ENCODE results near the gene DAPK3.
"Not testable (repeated sequence)": the region's sequence is repeated elsewhere in the genome, so short reads cannot be mapped to it uniquely, and the experiment has no call there.

Gene DAPK3

GRCh38 chr19:3952755-3953276 is 18.1 kb downstream of the DAPK3 start:
- DNase-seq: not testable (repeated sequence)

DNA sequence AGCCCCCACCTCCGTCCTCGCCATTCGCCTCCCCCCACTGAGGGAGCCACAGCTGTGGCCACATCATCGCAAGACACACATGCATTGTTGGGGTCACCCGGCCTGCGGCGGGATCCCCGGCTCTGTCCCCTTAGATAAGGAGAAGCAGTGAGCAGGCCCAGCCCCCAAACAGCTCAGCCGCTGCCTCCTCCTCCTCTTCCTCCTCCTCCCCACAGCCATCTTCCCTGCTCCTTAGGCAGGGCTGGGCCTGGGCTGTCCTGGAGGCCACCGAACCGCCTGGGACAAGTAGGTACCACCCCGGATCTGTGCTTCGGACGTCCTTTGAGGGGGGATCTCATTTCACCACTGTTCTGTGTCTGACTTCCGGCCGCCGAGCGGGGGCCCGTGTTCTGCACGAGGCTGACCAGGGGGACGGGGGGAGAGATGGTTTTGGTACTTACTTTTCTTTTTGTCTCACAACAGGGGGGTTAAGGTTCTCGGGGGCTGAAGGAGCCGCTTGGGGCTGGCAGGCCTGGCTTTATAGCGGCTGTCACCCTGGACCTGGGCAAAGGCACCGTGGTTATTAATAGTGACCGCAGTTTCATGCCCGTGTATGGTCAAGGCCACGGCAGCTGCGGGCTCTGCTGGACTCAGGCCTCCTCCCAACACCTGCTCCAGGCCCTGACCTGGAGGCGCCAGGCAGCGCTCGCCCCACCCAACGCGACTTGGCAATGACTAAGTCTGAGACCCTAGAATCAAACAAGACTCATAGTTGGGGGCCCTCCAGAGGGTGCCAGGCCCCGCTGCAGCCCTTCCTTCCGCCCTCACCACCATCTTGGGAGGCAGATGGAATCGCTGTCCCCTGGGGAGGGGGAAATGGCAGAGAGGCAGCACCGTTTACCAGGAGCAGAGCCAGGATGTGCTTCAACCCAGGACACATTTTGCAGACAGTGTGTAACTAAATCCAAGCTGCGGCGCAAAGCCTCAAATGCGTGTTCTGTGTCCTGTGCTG is 19.7 kb downstream of the DAPK3 start:
- no peak for DNase-seq

DNA sequence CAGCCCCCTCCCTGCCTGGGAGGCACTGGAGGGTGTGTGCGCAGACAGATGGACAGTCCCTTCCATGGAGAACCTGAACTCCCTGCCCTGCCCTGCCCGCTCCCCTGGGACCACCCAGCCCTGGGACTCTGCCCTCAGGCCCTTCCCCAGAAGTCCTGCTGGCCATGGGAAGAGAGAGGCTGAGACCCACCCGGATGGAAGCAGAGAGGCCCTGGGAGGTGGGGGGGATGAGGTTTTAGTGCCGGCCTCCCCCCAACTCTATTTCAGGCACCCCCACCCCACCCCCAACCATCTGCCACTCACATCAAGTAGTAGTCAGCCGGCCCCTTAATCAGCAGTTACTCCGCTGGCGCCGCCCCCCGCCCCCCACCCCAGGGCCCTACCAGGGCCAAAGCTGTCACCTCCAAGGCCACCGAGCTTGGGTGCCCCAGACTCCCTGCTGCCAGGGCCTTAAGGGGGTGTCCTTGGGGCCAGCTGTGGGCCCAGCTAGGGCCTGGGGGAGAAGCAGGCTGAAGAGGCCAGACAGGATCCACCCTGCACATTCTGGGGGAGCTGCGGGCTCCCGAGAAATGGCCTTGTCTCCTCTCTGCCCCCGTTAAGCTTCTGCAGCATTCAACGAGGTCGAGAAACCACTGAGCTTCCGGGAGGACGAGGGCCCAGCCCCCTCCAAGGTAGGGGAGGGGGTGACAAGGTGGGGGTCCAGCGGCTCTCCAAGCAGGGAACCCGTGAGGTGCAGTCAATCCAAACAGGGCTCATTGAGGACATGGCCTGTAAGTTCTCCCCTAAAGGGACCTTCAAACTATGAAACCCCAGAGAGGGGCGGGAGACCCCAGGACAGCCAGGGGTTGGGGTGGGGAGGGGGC is 20.7 kb downstream of the DAPK3 start:
- DNase-seq: no peak

- no peak for DNase-seq
Observed at GRCh38 chr19:3949294-3949693, 21.6 kb downstream of the DAPK3 start.

- DNase-seq: not testable (repeated sequence)
Observed at GRCh38 chr19:3947316-3947933, 23.5 kb downstream of the DAPK3 start.

- DNase-seq: no peak
Observed at GRCh38 chr19:3945838-3946237, 25.1 kb downstream of the DAPK3 start.

DNA sequence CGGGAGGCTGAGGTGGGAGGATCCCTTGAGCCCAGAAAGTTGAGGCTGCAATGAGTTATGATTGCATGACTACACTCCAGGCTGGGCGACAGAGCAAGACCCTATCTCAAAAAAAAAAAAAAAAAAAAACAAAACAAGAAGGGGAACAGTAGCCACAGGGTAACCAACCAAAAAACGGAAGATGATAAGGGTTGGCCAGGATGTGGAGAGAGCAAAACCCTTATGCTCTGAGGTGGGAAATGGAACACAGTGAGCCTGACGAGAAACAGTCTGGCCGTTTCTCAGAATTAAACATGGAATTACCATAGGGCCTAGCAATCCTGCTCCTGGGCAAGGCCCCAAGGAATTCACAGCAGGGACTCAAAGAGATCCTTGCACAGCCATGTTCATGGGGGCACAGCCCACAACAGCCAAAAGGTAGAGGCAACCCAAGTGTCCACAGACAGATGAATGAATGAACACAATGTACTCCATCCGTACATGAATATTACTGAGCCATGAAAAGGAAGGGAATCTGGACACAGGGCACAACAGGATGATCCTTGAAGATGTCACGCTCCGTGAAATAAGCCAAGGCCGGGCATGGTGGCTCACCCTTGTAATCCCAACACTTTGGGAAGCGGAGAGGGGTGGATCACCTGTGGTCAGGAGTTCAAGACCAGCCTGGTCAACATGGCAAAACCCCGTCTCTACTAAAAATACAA is 26.7 kb downstream of the DAPK3 start:
- no peak for DNase-seq

DNA sequence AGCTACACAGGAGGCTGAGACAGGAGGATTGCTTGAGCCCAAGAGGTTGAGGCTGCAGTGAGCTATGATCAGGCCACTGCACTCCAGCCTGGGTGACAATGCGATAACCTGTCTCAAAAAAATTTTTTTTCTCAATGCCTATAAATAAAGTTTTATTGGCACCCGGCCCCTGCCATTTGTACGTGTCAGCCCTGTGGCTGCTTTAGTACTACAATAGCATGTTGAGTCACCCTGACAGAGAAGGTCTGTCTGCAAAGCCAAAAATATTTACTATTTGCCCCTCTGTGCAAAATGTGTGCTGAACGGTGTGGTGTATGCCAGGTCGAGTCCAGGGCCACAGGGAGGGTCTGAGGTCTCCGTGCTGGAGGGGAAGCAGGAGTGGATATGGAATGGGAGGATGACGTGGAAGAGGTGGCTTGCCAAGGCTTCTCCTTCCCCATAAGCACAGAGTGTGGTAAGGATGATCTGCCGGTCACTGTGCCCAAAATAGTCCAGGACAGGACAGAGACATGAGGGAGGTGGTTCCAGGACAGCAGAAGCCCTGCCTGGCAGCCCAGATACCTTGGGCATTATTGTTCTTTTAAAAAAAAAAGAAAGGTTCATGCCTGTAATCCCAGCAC is 28.0 kb downstream of the DAPK3 start:
- no peak for DNase-seq

DNA sequence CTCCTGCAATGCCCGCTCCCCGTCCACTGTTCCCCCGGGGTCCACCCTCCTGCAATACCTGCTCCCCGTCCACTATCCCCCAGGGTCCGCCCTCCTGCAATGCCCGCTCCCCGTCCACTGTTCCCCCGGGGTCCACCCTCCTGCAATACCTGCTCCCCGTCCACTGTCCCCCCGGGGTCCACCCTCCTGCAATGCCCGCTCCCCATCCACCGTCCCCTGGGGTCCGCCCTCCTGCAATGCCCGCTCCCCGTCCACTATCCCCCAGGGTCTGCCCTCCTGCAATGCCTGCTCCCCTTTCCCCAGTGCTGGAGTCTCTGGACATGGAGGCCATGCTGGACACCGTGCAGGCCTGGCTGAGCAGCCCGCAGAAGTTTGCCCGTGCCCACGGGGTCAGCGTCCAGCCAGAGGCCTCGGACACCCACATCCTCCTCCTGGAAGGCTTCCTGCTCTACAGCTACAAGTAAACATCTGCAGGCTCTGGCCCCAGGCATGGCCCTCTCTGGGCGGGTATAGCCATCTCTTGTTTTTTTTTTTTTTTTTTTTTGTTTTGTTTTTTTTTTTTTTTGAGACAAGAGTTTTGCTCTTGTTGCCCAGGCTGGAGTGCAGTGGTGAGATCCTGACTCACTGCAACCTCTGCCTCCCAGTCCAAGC is 32.5 kb downstream of the DAPK3 start:
- not testable (repeated sequence) for DNase-seq

DNA sequence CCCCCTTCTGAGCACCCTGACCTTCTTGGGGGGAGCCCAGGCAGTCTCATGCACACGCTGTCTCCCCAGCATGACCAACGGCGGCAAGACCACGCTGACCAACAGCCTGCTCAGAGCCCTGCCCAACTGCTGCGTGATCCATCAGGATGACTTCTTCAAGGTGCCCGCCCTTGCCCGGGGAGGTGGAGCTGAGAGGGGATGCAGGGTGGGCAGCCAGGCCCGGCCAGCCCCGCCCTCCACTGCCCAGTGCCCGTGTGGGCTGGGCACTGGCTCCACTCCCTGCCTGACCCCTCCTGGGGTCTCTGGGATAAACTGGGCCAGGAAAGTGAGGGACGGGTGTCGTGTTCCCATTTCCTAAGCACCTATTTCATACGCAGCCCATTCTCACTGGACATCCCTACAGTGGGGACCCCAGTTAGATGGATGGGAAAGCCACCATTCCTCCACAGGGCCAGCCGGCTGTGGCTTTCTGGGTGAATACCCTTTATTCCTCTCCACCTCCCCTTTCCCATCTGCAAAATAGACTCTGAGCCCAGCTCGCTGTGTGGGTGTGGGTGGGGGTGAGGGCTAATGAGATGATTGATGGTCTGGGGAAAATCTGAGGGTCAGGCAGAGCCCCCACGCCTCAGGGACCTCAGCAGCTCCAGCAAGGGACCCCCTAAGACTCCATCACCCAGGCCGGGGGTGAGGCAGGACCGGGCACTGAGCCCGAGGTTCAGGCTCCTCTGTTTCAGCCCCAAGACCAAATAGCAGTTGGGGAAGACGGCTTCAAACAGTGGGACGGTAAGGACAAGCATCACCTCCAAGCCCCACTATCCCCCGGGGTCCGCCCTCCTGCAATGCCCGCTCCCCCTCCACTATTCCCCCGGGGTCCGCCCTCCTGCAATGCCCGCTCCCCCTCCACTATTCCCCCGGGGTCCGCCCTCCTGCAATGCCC is 34.1 kb downstream of the DAPK3 start:
- DNase-seq: no peak

DNA sequence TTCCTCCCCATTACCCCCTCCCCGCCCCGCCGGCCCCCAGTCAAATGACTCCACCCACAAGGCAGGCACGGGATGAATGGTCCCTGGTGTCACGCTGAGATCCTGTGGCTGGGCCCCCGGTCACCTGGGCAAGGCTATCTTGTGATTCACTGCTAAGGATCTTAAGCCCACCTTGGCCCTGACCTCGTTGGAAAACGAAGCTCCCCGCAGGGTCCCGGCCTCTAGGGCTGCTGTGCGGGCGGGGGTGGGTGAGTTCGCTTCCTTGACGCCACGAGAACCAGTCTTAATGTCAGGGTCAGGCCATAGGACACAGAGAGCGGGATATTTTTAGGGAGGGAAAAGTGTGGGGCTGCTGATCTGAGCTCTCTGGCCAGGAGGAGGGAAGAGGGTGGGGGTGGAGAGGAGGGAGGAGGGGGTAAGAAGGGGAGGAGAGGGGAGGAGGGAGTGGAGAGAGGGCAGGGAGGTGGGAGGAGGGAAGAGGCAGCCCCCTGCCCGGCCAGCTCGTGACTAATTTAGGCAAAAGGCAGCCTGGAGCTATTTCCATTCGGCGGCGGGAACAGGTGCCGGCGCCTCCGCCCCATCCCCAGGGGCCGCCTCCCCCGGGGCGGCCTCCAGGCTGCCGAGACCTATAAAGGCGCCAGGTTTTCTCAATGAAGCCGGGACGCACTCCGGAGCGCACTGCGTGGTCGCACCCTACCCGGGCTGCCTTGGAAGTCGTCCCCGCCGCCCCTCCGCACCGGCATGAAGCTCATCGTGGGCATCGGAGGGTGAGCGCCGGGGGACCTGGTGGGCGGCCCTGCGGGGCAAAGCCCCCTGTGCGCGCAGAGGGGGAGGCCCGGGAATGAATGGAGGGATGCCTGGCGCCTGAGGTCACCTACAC is 37.7 kb downstream of the DAPK3 start, which contains the start of gene NMRK2:
Gene NMRK2, plus strand, starts transcription at position 139 of the 880 bp plus-strand sequence. Its CDS starts 603 bp downstream, at position 742.
- no peak for DNase-seq

DNA sequence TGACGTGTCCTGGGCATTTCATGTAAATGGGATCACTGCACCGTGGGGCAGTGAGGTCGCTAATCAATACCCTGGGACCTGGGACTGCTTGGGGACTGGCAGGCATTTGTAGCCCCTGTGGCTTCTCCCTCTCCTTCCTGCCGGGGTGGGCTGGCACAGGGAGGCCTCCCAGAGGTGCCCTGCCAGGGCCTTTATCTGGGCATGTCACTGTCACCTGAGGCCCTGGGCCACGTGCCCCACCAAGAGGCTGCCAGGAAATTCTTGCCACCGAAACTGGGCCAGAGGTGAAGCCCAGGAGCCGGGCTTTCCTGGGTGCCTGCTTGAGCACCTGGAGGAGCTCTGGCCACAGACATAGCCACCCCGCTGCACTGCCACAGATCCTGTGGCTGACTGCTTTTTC is 39.9 kb downstream of the DAPK3 start:
- no peak for DNase-seq

GRCh38 chr19:3923912-3924311 is 47.0 kb downstream of the DAPK3 start:
- DNase-seq: no peak

GRCh38 chr19:3923096-3923758 is 47.7 kb downstream of the DAPK3 start:
- no peak for DNase-seq

- no peak for DNase-seq
Observed at GRCh38 chr19:3919793-3920192, 51.1 kb downstream of the DAPK3 start.

DNA sequence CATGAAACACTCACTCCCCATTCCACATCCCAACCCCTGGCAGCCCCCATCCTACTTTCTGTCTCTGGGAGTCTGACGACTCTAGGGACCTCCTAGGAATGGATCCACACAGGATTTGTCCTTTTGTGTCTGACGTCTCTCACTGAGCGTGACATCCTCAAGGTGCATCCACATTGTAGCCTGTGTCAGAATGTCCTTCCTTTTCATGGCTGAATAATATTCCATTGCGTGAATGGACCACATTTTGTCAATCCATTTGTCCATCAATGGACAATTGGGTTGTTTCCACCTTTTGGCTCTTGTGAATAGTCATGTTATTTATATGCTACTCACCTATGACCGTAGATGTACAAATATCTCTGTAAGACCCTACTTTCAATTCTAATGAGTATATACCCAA is 54.9 kb downstream of the DAPK3 start:
- DNase-seq: no peak

- DNase-seq: no peak
Observed at GRCh38 chr19:3914199-3914598, 56.7 kb downstream of the DAPK3 start.

GRCh38 chr19:3910105-3910504 is 60.8 kb downstream of the DAPK3 start:
- DNase-seq: no peak
